H1 (cell line): ENCODE results near the gene ZNF860. TPM values are rescaled to one million over a fixed set of nuclear protein-coding genes. Genes with fewer than 3 reads are reported as not detected.
A peak's percentile ranks its signal among the peaks of the same experiment; 100 is the strongest.

Experiments used
- CTCF ChIA-PET: fragments of 300-600 bp; sonication (Branson Sonifier 250); formaldehyde crosslinking; loops from one replicate; lab custom pipeline; 2021; ENCODE audit not compliant: partially characterized antibody; lab: Charles Lee
- POLR2A ChIA-PET: fragments of 300-600 bp; sonication (Branson Sonifier 250); formaldehyde crosslinking; loops from one replicate; lab custom pipeline; 2021; ENCODE audit warnings: inconsistent platforms; ENCODE audit not compliant: partially characterized antibody; lab: Charles Lee
- DNase-seq, 2 experiments: peaks; one replicate each; pipeline versions ENCODE4 v3.0.0 to v3.0.0-alpha.2; 2010 to 2022; ENCODE audit warnings: low spot score in 2 of 2, low read depth in 1 of 2, mixed read lengths in 1 of 2
- FAIRE-seq: peaks from 2 replicates; lab custom pipeline; 2011; peaks lifted over from hg19 to GRCh38; lab: Jason Lieb, UNC
- H2AFZ ChIP-seq: 2 replicates; pipeline ENCODE4 v1.8.1; 2012; ENCODE audit warnings: low read length, inconsistent platforms
- H2AK5ac ChIP-seq: 2 replicates; pipeline ENCODE4 v1.6.1; 2013; ENCODE audit warnings: low read depth, low read length
- H2BK120ac ChIP-seq: replicated peaks from 2 replicates; pipeline ENCODE3; 2013; ENCODE audit warnings: low read depth, low read length, inconsistent platforms
- H2BK12ac ChIP-seq: 2 replicates; pipeline ENCODE4 v1.6.1; 2013; ENCODE audit warnings: low read depth, low read length
- H2BK15ac ChIP-seq: 2 replicates; pipeline ENCODE4 v1.6.1; 2013; ENCODE audit warnings: low read length
- H2BK20ac ChIP-seq: 2 replicates; pipeline ENCODE4 v1.6.1; 2013; ENCODE audit warnings: low read length
- H2BK5ac ChIP-seq: 2 replicates; pipeline ENCODE4 v1.6.1; 2013; ENCODE audit warnings: low read depth, low read length
- H3K14ac ChIP-seq: 2 replicates; pipeline ENCODE4 v1.6.1; 2013; ENCODE audit warnings: inconsistent platforms; ENCODE audit not compliant: insufficient read length
- H3K18ac ChIP-seq: 2 replicates; pipeline ENCODE4 v1.6.1; 2013; ENCODE audit warnings: low read length; ENCODE audit errors: extremely low read depth
- H3K23ac ChIP-seq: 2 replicates; pipeline ENCODE4 v1.6.1; 2013; ENCODE audit warnings: inconsistent platforms; ENCODE audit not compliant: insufficient read length
- H3K23me2 ChIP-seq: 2 replicates; pipeline ENCODE4 v1.6.1; 2013; ENCODE audit warnings: low read depth, low read length
- H3K27ac ChIP-seq: 2 replicates; pipeline ENCODE4 v1.6.1; 2011; ENCODE audit warnings: low read depth, low read length, inconsistent platforms
- H3K27me3 ChIP-seq, 4 experiments: replicated peaks in 1 of 4; 1 replicate in 1 of 4; 2 replicates in 3 of 4; pipeline versions ENCODE4 v1.6.1 to v1.8.1; 2011 to 2013; ENCODE audit warnings: low read length in 3 of 4, mild to moderate bottlenecking in 3 of 4, inconsistent platforms in 2 of 4, mixed read lengths in 2 of 4, moderate library complexity in 1 of 4; ENCODE audit not compliant: control insufficient read depth in 3 of 4, insufficient read depth in 3 of 4; ENCODE audit errors: extremely low read depth in 1 of 4
- H3K36me3 ChIP-seq, 4 experiments: 2 replicates each; pipeline versions ENCODE4 v1.6.1 to v1.8.1; 2011 to 2013; ENCODE audit warnings: mild to moderate bottlenecking in 4 of 4, low read length in 3 of 4, moderate library complexity in 2 of 4, control low read depth in 1 of 4, inconsistent platforms in 1 of 4; ENCODE audit not compliant: insufficient read depth in 4 of 4, control insufficient read depth in 2 of 4
- H3K4ac ChIP-seq: replicated peaks from 2 replicates; pipeline ENCODE3; 2013; ENCODE audit warnings: low read length, low read depth, mixed read lengths, inconsistent platforms; ENCODE audit not compliant: insufficient read length
- H3K4me1 ChIP-seq, 4 experiments: replicated peaks in 1 of 4; 1 replicate in 1 of 4; 2 replicates in 3 of 4; pipeline versions ENCODE4 v1.6.1 to v1.8.1; 2011 to 2013; ENCODE audit warnings: low read length in 3 of 4, inconsistent platforms in 2 of 4, mixed read lengths in 1 of 4; ENCODE audit not compliant: insufficient read depth in 4 of 4, control insufficient read depth in 3 of 4
- H3K4me2 ChIP-seq, 2 experiments: 2 replicates each; pipeline versions ENCODE4 v1.6.1 to v1.8.1; 2011 to 2013; ENCODE audit warnings: low read depth in 2 of 2, low read length in 2 of 2, control low read depth in 1 of 2, inconsistent platforms in 1 of 2, mild to moderate bottlenecking in 1 of 2; ENCODE audit not compliant: insufficient read depth in 1 of 2
- H3K4me3 ChIP-seq, 4 experiments: fragments of 200-600, 300-600 bp in 1 of 4; sonication (generic), shearing (Covaris generic), sonication (Bioruptor Twin) in 1 of 4; 2 replicates each; pipeline versions ENCODE4 v1.5.1 to v1.8.1; 2011 to 2016; ENCODE audit warnings: low read length in 4 of 4, low read depth in 3 of 4, control low read depth in 2 of 4, inconsistent platforms in 2 of 4, mild to moderate bottlenecking in 2 of 4, mixed read lengths in 1 of 4, moderate library complexity in 1 of 4; ENCODE audit not compliant: insufficient read depth in 2 of 4; ENCODE audit errors: extremely low read depth in 1 of 4
- H3K56ac ChIP-seq: replicated peaks from 2 replicates; pipeline ENCODE3; 2013; ENCODE audit warnings: low read depth, mild to moderate bottlenecking, mixed read lengths, low read length, inconsistent platforms; ENCODE audit not compliant: insufficient read length
- H3K79me1 ChIP-seq: 2 replicates; pipeline ENCODE4 v1.6.1; 2013; ENCODE audit warnings: low read depth, low read length, control low read depth
- H3K79me2 ChIP-seq, 2 experiments: 2 replicates each; pipeline versions ENCODE4 v1.6.1 to v1.8.1; 2012 to 2013; ENCODE audit warnings: low read length in 2 of 2, mild to moderate bottlenecking in 2 of 2, inconsistent platforms in 1 of 2; ENCODE audit not compliant: insufficient read depth in 2 of 2, control insufficient read depth in 1 of 2
- H3K9ac ChIP-seq, 4 experiments: replicated peaks in 1 of 4; 1 replicate in 1 of 4; 2 replicates in 3 of 4; pipeline versions ENCODE4 v1.6.1 to v1.8.1; 2011 to 2013; ENCODE audit warnings: low read depth in 3 of 4, low read length in 3 of 4, control low read depth in 2 of 4, mild to moderate bottlenecking in 2 of 4, moderate library complexity in 2 of 4, inconsistent platforms in 1 of 4; ENCODE audit errors: extremely low read depth in 1 of 4
- H3K9me3 ChIP-seq, 2 experiments: 2 replicates each; pipeline versions ENCODE4 v1.6.1 to v1.8.1; 2012 to 2013; ENCODE audit warnings: mild to moderate bottlenecking in 2 of 2, moderate library complexity in 2 of 2, control low read depth in 1 of 2, inconsistent platforms in 1 of 2, low read depth in 1 of 2, low read length in 1 of 2, mixed read lengths in 1 of 2; ENCODE audit not compliant: insufficient read depth in 2 of 2
- H4K20me1 ChIP-seq, 2 experiments: replicated peaks in 1 of 2; 2 replicates each; pipeline versions ENCODE3 to v1.8.1; 2011 to 2013; ENCODE audit warnings: inconsistent platforms in 2 of 2, low read length in 2 of 2, mild to moderate bottlenecking in 1 of 2; ENCODE audit not compliant: insufficient read depth in 2 of 2, control insufficient read depth in 1 of 2
- H4K5ac ChIP-seq: 2 replicates; pipeline ENCODE4 v1.6.1; 2013; ENCODE audit warnings: low read length, low read depth, mixed read lengths, inconsistent platforms; ENCODE audit not compliant: insufficient read length
- H4K8ac ChIP-seq: 2 replicates; pipeline ENCODE4 v1.8.0; 2013; ENCODE audit warnings: mild to moderate bottlenecking, moderate library complexity, low read length, inconsistent platforms; ENCODE audit not compliant: insufficient read depth; ENCODE audit errors: extremely low read depth
- H4K91ac ChIP-seq: replicated peaks from 2 replicates; pipeline ENCODE3; 2013; ENCODE audit warnings: low read length, mixed read lengths, inconsistent platforms; ENCODE audit not compliant: insufficient read length
- USF2 ChIP-seq: IDR thresholded peaks from 2 replicates; pipeline ENCODE4 v1.6.1; 2011; ENCODE audit warnings: low read length, improper control_type of control experiment
- ZNF274 ChIP-seq: IDR thresholded peaks from 2 replicates; pipeline ENCODE4 v1.7.0; 2012; ENCODE audit warnings: low read length, borderline replicate concordance; ENCODE audit errors: extremely low read depth
- WGBS, 2 experiments: shearing (Covaris generic) in 1 of 2; methylation state at CpG; one replicate each; pipeline versions ENCODE4 v1.1.6 to v1.1.7; 2013 to 2015; ENCODE audit warnings: low lambda C conversion rate in 2 of 2, mixed read lengths in 2 of 2, inconsistent platforms in 1 of 2, low coverage in 1 of 2, missing lambda C conversion rate in 1 of 2; ENCODE audit not compliant: insufficient replicate concordance in 2 of 2, insufficient coverage in 1 of 2, insufficient read length in 1 of 2; ENCODE audit errors: extremely low coverage in 1 of 2, missing lambda C conversion rate in 1 of 2; 5-methylcytosine and 5-hydroxymethylcytosine counted together
- polyA plus RNA-seq, 7 experiments: library from polyadenylated mRNA; depleted of rRNA in 3 of 7; stranded (reverse) in 5 of 7; unstranded in 2 of 7; fragments of >200 nt in 5 of 7; fragments of 200-250 nt in 2 of 7; gene quantifications; 1 replicate in 5 of 7; 2 replicates in 1 of 7; 4 replicates in 1 of 7; pipeline versions ENCODE4 v1.2.1 to v1.2.3, GENCODE V29; 2011 to 2013; ENCODE audit warnings: missing spikeins in 2 of 7, mixed read lengths in 2 of 7
- total RNA-seq: library from RNA; stranded (reverse); fragmentation: NEBNext Ultra II Directional; extraction: Animal tissue kit (Norgen Biotek cat#: 25700); gene quantifications from 2 replicates; pipeline ENCODE4 v1.2.1, GENCODE V29; 2021

The ZNF860 gene
- total and polyA plus RNA-seq, 2 of the 8 experiments (the other 6 are each of a cell fraction or from before 2014, with no cell fraction given), result 3.2 to 8.6 TPM

DNA sequence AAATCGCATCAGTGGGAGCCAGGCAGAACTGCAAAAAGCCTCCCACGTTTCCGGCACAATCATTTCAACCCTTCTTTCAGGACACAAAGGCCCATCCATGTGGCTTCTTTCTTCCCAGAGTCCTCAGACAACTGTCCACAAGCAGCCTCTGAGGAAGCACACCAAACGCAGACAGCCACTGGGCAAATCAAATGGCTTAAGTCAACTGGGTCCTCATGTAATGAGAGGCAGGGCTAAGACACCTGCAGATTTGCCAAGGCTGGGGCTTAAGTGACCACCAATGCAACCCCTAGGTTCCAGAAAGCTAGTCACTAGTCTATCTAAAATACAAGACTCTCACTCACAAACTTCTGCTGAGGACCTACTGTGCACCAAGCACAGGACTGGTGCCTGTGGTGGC lies 8.5 kb upstream of the ZNF860 start:
- DNase-seq (no peak), FAIRE-seq (no peak)
- Histone ChIP-seq H3K27ac (no peak overlapping the region), H3K27me3 (no peaks in the 10 kb centered on the region), H2BK15ac (peak overlapping the region; percentile 8; the same call in 1 of the 2 replicates), H2BK12ac (0 out of 2 replicates have a peak overlapping the region, but pooled peaks have one; percentile 12), H3K79me1 (peaks cover 15% of the 10 kb centered on the region), H2BK20ac (0 out of 2 replicates have a peak overlapping the region, but pooled peaks have one; percentile 24), H3K4me2 (no peak overlapping the region), H3K4me1 (peaks cover 8 to 25% (median 14%) of the 10 kb centered on the region in 4 experiments), H4K5ac (no peak overlapping the region), H3K23me2 (no peaks in the 10 kb centered on the region; the same call in 1 of the 2 replicates), H3K36me3 (peaks cover 0 to 4% (median 0%) of the 10 kb centered on the region in 4 experiments; a peak in 2 of 8 replicates), H4K91ac (no peak overlapping the region), H3K4me3 (no peak overlapping the region), H3K79me2 (peaks cover 28 to 95% of the 10 kb centered on the region in 2 experiments), H2AFZ (no peak overlapping the region), H2BK120ac (no peak overlapping the region), H2BK5ac (peak overlapping the region; percentile 41), H3K18ac (0 out of 2 replicates have a peak overlapping the region, but pooled peaks have one; percentile 27), H3K14ac (no peak overlapping the region), H2AK5ac (no peak overlapping the region), H4K8ac (0 out of 2 replicates have a peak overlapping the region, but pooled peaks have one; percentile 45), H4K20me1 (no peaks in the 10 kb centered on the region), H3K56ac (no peak overlapping the region), H3K9ac (no peak overlapping the region), H3K23ac (no peak overlapping the region), H3K4ac (no peak overlapping the region), H3K9me3 (no peaks in the 10 kb centered on the region)
- POLR2A ChIA-PET, result no interaction called here
- 92% methylated on average over 4 of the region's 4 CpGs; no CpG with 5 or more reads in 1 of the 2 experiments for WGBS, 2 experiments
- CTCF ChIA-PET, result no interaction called here
- TF ChIP-seq USF2, result no peak
- TF ChIP-seq ZNF274, result no peak
